H9 (cell line): ENCODE measurements around the gene MRPS27. TPM values are rescaled to one million over a fixed set of nuclear protein-coding genes. Genes with fewer than 3 reads are reported as not detected.

Source experiments
- DNase-seq: peaks from one replicate; pipeline ENCODE4 v3.0.0-alpha.2; 2017
- H2AFZ ChIP-seq: one replicate; pipeline ENCODE4 v1.6.1; 2013; ENCODE audit warnings: mild to moderate bottlenecking, low read length, control low read depth, moderate library complexity
- H2AK5ac ChIP-seq: 2 replicates; pipeline ENCODE4 v1.6.1; 2013; ENCODE audit warnings: low read length, control low read depth, mixed read lengths; ENCODE audit not compliant: insufficient read length
- H2BK120ac ChIP-seq: one replicate; pipeline ENCODE4 v1.6.1; 2013; ENCODE audit warnings: low read depth, mild to moderate bottlenecking, low read length, control low read depth, inconsistent platforms; ENCODE audit not compliant: poor library complexity, severe bottlenecking
- H2BK12ac ChIP-seq: 2 replicates; pipeline ENCODE4 v1.6.1; 2013; ENCODE audit warnings: low read length, control low read depth, mixed read lengths, low read depth; ENCODE audit not compliant: insufficient read length
- H2BK15ac ChIP-seq: 2 replicates; pipeline ENCODE4 v1.6.1; 2013; ENCODE audit warnings: low read depth, low read length, control low read depth
- H2BK20ac ChIP-seq: one replicate; pipeline ENCODE4 v1.6.1; 2013; ENCODE audit warnings: low read depth, mild to moderate bottlenecking, low read length, control low read depth, inconsistent platforms; ENCODE audit not compliant: poor library complexity, severe bottlenecking
- H2BK5ac ChIP-seq: 2 replicates; pipeline ENCODE4 v1.6.1; 2013; ENCODE audit warnings: low read length, control low read depth, mixed read lengths; ENCODE audit not compliant: insufficient read length
- H3K14ac ChIP-seq: 2 replicates; pipeline ENCODE4 v1.6.1; 2013; ENCODE audit warnings: low read length, control low read depth; ENCODE audit not compliant: insufficient read depth
- H3K18ac ChIP-seq: 2 replicates; pipeline ENCODE4 v1.6.1; 2013; ENCODE audit warnings: low read depth, mild to moderate bottlenecking, mixed read lengths, low read length, control low read depth; ENCODE audit not compliant: insufficient read length
- H3K23ac ChIP-seq: 2 replicates; pipeline ENCODE4 v1.6.1; 2013; ENCODE audit warnings: low read length, control low read depth, mixed read lengths, low read depth; ENCODE audit not compliant: insufficient read length
- H3K23me2 ChIP-seq: 2 replicates; pipeline ENCODE4 v1.6.1; 2013; ENCODE audit warnings: low read depth, mild to moderate bottlenecking, mixed read lengths, low read length, control low read depth; ENCODE audit not compliant: insufficient read length, poor library complexity, severe bottlenecking
- H3K27ac ChIP-seq: 2 replicates; pipeline ENCODE4 v1.5.1; 2013; ENCODE audit warnings: low read length, control low read depth, mixed read lengths, low read depth; ENCODE audit not compliant: insufficient read length
- H3K27me3 ChIP-seq: 2 replicates; pipeline ENCODE4 v1.6.1; 2013; ENCODE audit warnings: low read length, control low read depth, inconsistent platforms; ENCODE audit not compliant: insufficient read depth
- H3K4ac ChIP-seq: 2 replicates; pipeline ENCODE4 v1.6.1; 2013; ENCODE audit warnings: low read depth, mild to moderate bottlenecking, control low read depth, inconsistent platforms, low read length, moderate library complexity
- H3K4me1 ChIP-seq: 2 replicates; pipeline ENCODE4 v1.6.1; 2013; ENCODE audit warnings: low read length, control low read depth, inconsistent platforms; ENCODE audit not compliant: insufficient read depth
- H3K4me2 ChIP-seq: 2 replicates; pipeline ENCODE4 v1.6.1; 2013; ENCODE audit warnings: low read length, control low read depth, mixed read lengths; ENCODE audit not compliant: insufficient read length, insufficient read depth
- H3K56ac ChIP-seq: 2 replicates; pipeline ENCODE4 v1.6.1; 2013; ENCODE audit warnings: low read depth, mild to moderate bottlenecking, mixed read lengths, low read length, control low read depth; ENCODE audit not compliant: insufficient read length
- H3K79me1 ChIP-seq: 2 replicates; pipeline ENCODE4 v1.6.1; 2013; ENCODE audit warnings: low read depth, mild to moderate bottlenecking, moderate library complexity, low read length, control low read depth, inconsistent platforms; ENCODE audit not compliant: insufficient read depth, poor library complexity, severe bottlenecking
- H3K79me2 ChIP-seq: 2 replicates; pipeline ENCODE4 v1.6.1; 2013; ENCODE audit warnings: low read length, control low read depth, inconsistent platforms; ENCODE audit not compliant: insufficient read depth
- H3K9ac ChIP-seq: 2 replicates; pipeline ENCODE4 v1.6.1; 2013; ENCODE audit warnings: low read length, control low read depth, mixed read lengths; ENCODE audit not compliant: insufficient read length; ENCODE audit errors: extremely low read depth
- H3K9me3 ChIP-seq: one replicate; pipeline ENCODE4 v1.6.1; 2013; ENCODE audit warnings: low read depth, low read length, inconsistent platforms; ENCODE audit not compliant: control insufficient read depth
- H3T11ph ChIP-seq: one replicate; pipeline ENCODE4 v1.6.1; 2013; ENCODE audit warnings: mild to moderate bottlenecking, low read length, control low read depth, inconsistent platforms
- H4K20me1 ChIP-seq: one replicate; pipeline ENCODE4 v1.6.1; 2013; ENCODE audit not compliant: control insufficient read depth, insufficient read length, insufficient read depth
- H4K5ac ChIP-seq: 2 replicates; pipeline ENCODE4 v1.6.1; 2013; ENCODE audit warnings: low read depth, mild to moderate bottlenecking, mixed read lengths, low read length, control low read depth; ENCODE audit not compliant: insufficient read length
- H4K8ac ChIP-seq: replicated peaks from 2 replicates; pipeline ENCODE4 v1.6.1; 2013; ENCODE audit warnings: low read length, control low read depth, mixed read lengths, low read depth; ENCODE audit not compliant: insufficient read length
- H4K91ac ChIP-seq: 2 replicates; pipeline ENCODE4 v1.6.1; 2013; ENCODE audit warnings: low read depth, mild to moderate bottlenecking, moderate library complexity, mixed read lengths, low read length, control low read depth; ENCODE audit not compliant: insufficient read length
- H3K27ac Mint-ChIP-seq, 3 experiments: 2 replicates in 2 of 3; 3 replicates in 1 of 3; pipeline ENCODE4 v1.8.0; 2020 to 2021; ENCODE audit warnings: mixed read lengths in 3 of 3, mild to moderate bottlenecking in 1 of 3, moderate library complexity in 1 of 3
- H3K27me3 Mint-ChIP-seq: 2 replicates; pipeline ENCODE4 v1.8.0; 2021; ENCODE audit warnings: low read depth, mild to moderate bottlenecking, moderate library complexity, mixed read lengths
- H3K36me3 Mint-ChIP-seq, 3 experiments: 2 replicates in 2 of 3; 3 replicates in 1 of 3; pipeline ENCODE4 v1.8.0; 2020 to 2021; ENCODE audit warnings: low read depth in 3 of 3, mixed read lengths in 3 of 3; ENCODE audit not compliant: insufficient read depth in 1 of 3
- H3K4me1 Mint-ChIP-seq, 2 experiments: 2 replicates each; pipeline ENCODE4 v1.8.0; 2020; ENCODE audit warnings: mixed read lengths in 2 of 2
- H3K4me3 Mint-ChIP-seq, 2 experiments: 2 replicates in 1 of 2; 3 replicates in 1 of 2; pipeline ENCODE4 v1.8.0; 2020 to 2021; ENCODE audit warnings: mild to moderate bottlenecking in 2 of 2, mixed read lengths in 2 of 2, moderate library complexity in 1 of 2
- H3K9me3 Mint-ChIP-seq, 2 experiments: 2 replicates in 1 of 2; 3 replicates in 1 of 2; pipeline ENCODE4 v1.8.0; 2020; ENCODE audit warnings: mild to moderate bottlenecking in 2 of 2, mixed read lengths in 2 of 2, moderate library complexity in 1 of 2
- CTCF ChIP-seq: fragments of 200-600 bp; sonication (generic); conservative IDR thresholded peaks from 3 replicates; pipeline ENCODE4 v1.8.0; 2021; ENCODE audit warnings: antibody characterized with exemption, mild to moderate bottlenecking
- WGBS: extraction: QIAGEN DNeasy Blood & Tissue Kit; methylation state at CpG from one replicate; pipeline ENCODE4 v1.1.7; 2013; ENCODE audit warnings: missing lambda C conversion rate, low lambda C conversion rate, mixed read lengths; ENCODE audit not compliant: insufficient read length; ENCODE audit errors: extremely low coverage; 5-methylcytosine and 5-hydroxymethylcytosine counted together
- total RNA-seq: library from RNA; stranded (reverse); gene quantifications from 2 replicates; pipeline ENCODE4 v1.2.1, GENCODE V29; 2021

MRPS27 gene
- total RNA-seq, 1 experiment from 2014 or later = 83.3 TPM

GRCh38 chr5:72369711-72370110 lies 49.7 kb upstream of the MRPS27 start:
- DNase-seq = no peak
- no peak for TF ChIP-seq CTCF
- H3K23me2 ChIP-seq = no peaks in the 10 kb centered on the region
- no peak overlapping the region for H3K56ac ChIP-seq
- H2BK15ac ChIP-seq = no peak overlapping the region
- Mint-ChIP-seq H3K4me3 (no peak overlapping the region), H3K36me3 (no peaks in the 10 kb centered on the region), H3K4me1 (peaks cover 19 to 29% of the 10 kb centered on the region in 2 experiments), H3K27me3 (no peaks in the 10 kb centered on the region), H3K27ac (no peak overlapping the region), H3K9me3 (no peaks in the 10 kb centered on the region)
- no peak overlapping the region for H3K4ac ChIP-seq
- no peak overlapping the region for H3K18ac ChIP-seq
- H3K79me2 ChIP-seq = no peaks in the 10 kb centered on the region
- no peak overlapping the region for H2BK20ac ChIP-seq
- H2BK120ac ChIP-seq = no peak overlapping the region
- H3K79me1 ChIP-seq = no peaks in the 10 kb centered on the region
- H4K5ac ChIP-seq = no peak overlapping the region
- H4K8ac ChIP-seq = no peak overlapping the region
- H3T11ph ChIP-seq = no peak overlapping the region
- H3K9ac ChIP-seq = no peak overlapping the region
- H2AFZ ChIP-seq = no peak overlapping the region
- peaks cover 4% of the 10 kb centered on the region; the same call in 1 of the 2 replicates for H3K4me1 ChIP-seq
- no peak overlapping the region for H4K91ac ChIP-seq
- H3K14ac ChIP-seq = no peak overlapping the region
- no CpG with 5 or more reads among the region's 3 CpGs for WGBS
- H2BK12ac ChIP-seq = no peak overlapping the region
- H3K9me3 ChIP-seq = no peaks in the 10 kb centered on the region
- H4K20me1 ChIP-seq = no peaks in the 10 kb centered on the region
- no peak overlapping the region for H3K4me2 ChIP-seq
- H3K27ac ChIP-seq = no peak overlapping the region
- no peak overlapping the region for H3K23ac ChIP-seq
- no peak overlapping the region for H2AK5ac ChIP-seq
- no peaks in the 10 kb centered on the region for H3K27me3 ChIP-seq
- H2BK5ac ChIP-seq = no peak overlapping the region
